Measurements from ENCODE around the gene C12orf75.
"Not testable (repeated sequence)": the region's sequence is repeated elsewhere in the genome, so short reads cannot be mapped to it uniquely, and the experiment has no call there.

C12orf75 gene

DNA sequence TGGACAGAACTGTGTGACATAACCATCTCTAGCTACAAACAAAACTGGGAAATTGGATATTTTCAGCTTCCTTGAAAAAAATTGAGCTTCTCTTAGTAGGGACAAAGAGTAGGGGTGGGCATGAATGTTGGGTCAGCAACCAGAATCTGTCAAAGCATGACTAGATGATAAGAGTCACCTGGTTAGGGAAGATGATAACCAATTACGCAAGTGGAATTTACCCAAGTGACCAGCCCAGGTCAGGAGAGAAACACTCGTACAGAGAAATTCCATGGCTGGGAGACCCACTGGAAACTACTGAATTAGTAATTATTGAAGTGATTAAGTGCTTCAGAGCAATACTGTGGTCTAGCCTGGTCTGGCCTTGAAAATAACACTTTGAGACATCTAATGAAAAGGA lies 36.3 kb upstream of the C12orf75 start:
- H3K36me3 ChIP-seq: no peaks in the 10 kb centered on the region
- no peak overlapping the region for H3K4me3 ChIP-seq
- H3K9me3 ChIP-seq: no peaks in the 10 kb centered on the region
- DNase-seq: no peak
- peaks cover 0 to 5% (median 2%) of the 10 kb centered on the region in 4 donors for H3K4me1 ChIP-seq
- TF ChIP-seq, protein P1, sequence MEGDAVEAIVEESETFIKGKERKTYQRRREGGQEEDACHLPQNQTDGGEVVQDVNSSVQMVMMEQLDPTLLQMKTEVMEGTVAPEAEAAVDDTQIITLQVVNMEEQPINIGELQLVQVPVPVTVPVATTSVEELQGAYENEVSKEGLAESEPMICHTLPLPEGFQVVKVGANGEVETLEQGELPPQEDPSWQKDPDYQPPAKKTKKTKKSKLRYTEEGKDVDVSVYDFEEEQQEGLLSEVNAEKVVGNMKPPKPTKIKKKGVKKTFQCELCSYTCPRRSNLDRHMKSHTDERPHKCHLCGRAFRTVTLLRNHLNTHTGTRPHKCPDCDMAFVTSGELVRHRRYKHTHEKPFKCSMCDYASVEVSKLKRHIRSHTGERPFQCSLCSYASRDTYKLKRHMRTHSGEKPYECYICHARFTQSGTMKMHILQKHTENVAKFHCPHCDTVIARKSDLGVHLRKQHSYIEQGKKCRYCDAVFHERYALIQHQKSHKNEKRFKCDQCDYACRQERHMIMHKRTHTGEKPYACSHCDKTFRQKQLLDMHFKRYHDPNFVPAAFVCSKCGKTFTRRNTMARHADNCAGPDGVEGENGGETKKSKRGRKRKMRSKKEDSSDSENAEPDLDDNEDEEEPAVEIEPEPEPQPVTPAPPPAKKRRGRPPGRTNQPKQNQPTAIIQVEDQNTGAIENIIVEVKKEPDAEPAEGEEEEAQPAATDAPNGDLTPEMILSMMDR (IDR thresholded peaks at IDR 0.05): no peak
- H3K27me3 ChIP-seq: no peaks in the 10 kb centered on the region
- intact Hi-C loops (cut with DNase I; ENCODE audit: low total_unique reads): no loop called here
- H3K27ac ChIP-seq: no peak overlapping the region

DNA sequence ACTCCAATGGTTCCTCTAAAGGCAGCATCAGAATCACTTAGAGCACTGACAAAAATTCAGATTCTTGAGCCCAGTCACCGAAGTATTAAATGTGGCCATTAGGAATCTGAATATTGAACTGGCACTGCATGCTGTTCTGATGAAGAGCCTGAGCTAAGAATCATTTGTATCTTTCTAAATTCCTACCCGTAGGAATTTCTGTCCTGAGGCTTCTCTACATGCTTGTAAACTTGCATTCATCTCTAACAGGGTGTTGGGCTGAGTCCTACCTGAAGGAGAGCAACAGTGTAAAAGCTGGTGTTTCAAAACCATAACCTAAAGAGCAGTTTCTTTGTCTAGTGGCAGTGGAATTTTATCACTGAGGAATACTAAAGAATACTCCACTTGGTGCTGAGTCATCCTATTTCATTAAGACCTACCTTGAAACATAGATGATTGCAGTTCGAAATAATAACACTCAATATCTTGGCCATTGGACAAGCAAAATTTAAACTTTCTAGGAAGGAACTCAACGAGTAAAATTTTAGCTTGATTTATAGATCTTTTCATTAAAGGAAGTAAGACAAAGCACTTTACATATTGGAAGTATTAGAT lies 35.5 kb upstream of the C12orf75 start:
- H3K4me1 ChIP-seq: peaks cover 0 to 5% (median 2%) of the 10 kb centered on the region in 4 donors
- DNase-seq: no peak
- no peak overlapping the region for H3K27ac ChIP-seq
- H3K9me3 ChIP-seq: no peaks in the 10 kb centered on the region
- no peak overlapping the region for H3K4me3 ChIP-seq
- TF ChIP-seq, protein P1 (IDR thresholded peaks at IDR 0.05): no peak
- intact Hi-C loops (cut with DNase I; ENCODE audit: low total_unique reads): no loop called here
- no peaks in the 10 kb centered on the region for H3K36me3 ChIP-seq
- H3K27me3 ChIP-seq: no peaks in the 10 kb centered on the region

- Histone ChIP-seq H3K4me3 (no peak overlapping the region), H3K27me3 (no peaks in the 10 kb centered on the region), H3K36me3 (no peaks in the 10 kb centered on the region), H3K9me3 (no peaks in the 10 kb centered on the region), H3K27ac (no peak overlapping the region), H3K4me1 (peaks cover 0 to 5% (median 2%) of the 10 kb centered on the region in 4 donors)
- intact Hi-C loops (cut with DNase I; ENCODE audit: low total_unique reads): no loop called here
- DNase-seq: no peak
- TF ChIP-seq, protein P1 (IDR thresholded peaks at IDR 0.05): no peak
These were observed 34.1 kb upstream of the C12orf75 start for GRCh38 chr12:105296116-105297089.

DNA sequence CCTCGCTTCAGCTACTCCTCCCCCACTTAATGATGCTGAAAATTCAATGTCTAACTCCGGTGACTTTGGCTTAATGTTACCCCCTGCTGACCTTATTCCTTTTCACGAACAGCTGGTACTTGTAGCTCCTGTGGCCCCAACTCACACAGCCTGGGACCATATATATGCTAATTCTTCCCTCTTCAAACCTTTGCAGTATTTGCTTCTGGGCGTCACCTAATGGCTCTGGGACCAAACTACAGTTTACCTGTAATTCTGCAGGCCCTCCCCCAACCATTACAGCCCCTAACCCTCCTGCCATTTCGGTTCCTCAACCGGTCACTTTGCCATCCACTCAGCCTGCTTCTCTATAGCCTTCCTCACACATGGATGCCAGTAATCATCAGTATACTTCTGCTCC lies 29.6 kb upstream of the C12orf75 start:
- peaks cover 0 to 5% (median 0%) of the 10 kb centered on the region in 4 donors for H3K4me1 ChIP-seq
- intact Hi-C loops (cut with DNase I; ENCODE audit: low total_unique reads): no loop called here
- DNase-seq: no peak
- no peak overlapping the region for H3K27ac ChIP-seq
- TF ChIP-seq, protein P1 (IDR thresholded peaks at IDR 0.05): no peak
- no peaks in the 10 kb centered on the region for H3K9me3 ChIP-seq
- no peaks in the 10 kb centered on the region for H3K36me3 ChIP-seq
- no peak overlapping the region for H3K4me3 ChIP-seq
- H3K27me3 ChIP-seq: no peaks in the 10 kb centered on the region

DNA sequence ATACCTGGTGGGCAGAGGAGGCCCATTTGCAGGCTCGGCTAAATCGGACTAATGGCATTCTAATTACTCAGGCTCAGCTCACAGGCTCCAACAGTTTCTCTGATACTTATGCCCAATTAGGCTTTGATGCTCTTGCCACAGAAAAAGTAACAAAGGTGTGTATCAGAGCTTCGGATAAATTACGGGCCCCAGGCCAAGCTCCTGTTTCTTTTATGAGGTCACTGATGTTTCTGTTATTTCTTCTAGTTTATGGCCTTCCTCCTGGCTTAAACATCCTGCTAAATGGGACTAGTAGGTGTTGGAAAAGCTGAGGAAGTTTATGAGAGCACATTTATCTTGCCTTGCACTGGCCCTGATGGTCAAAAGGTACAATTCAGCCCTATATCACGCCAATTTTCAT lies 28.8 kb upstream of the C12orf75 start:
- no peak for DNase-seq
- TF ChIP-seq, protein P1 (IDR thresholded peaks at IDR 0.05): no peak
- Histone ChIP-seq H3K9me3 (no peaks in the 10 kb centered on the region), H3K27me3 (no peaks in the 10 kb centered on the region), H3K4me1 (peaks cover 0 to 3% (median 0%) of the 10 kb centered on the region in 4 donors), H3K36me3 (no peaks in the 10 kb centered on the region), H3K4me3 (no peak overlapping the region), H3K27ac (no peak overlapping the region)
- intact Hi-C loops (cut with DNase I; ENCODE audit: low total_unique reads): no loop called here

DNA sequence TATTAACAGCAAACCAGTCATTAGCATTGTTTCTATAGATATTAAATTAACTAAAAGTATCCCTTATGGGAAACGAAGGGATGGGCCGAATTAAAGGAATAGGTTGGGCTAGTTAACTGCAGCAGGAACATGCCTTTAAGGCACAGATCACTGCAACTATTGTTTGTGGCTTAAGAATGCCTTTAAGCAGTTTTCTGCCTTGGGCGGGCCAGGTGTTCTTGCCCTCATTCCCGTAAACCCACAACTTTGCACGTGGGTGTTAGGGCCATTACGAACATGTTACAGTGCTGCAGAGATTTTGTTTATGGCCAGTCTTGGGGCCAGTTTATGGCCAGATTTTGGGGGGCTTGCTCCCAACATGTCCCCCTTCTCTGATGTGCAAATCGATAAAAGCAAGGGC lies 27.5 kb upstream of the C12orf75 start:
- intact Hi-C loops (cut with DNase I; ENCODE audit: low total_unique reads); H3K9me3 ChIP-seq; H3K4me3 ChIP-seq; H3K36me3 ChIP-seq; H3K27ac ChIP-seq; H3K27me3 ChIP-seq; DNase-seq: not testable (repeated sequence)
- H3K4me1 ChIP-seq: peaks cover 0 to 11% (median 4%) of the 10 kb centered on the region in 4 donors

GRCh38 chr12:105304626-105305025 lies 25.9 kb upstream of the C12orf75 start:
- H3K9me3 ChIP-seq; H3K27me3 ChIP-seq; H3K36me3 ChIP-seq; DNase-seq; intact Hi-C loops (cut with DNase I; ENCODE audit: low total_unique reads); H3K4me3 ChIP-seq; H3K27ac ChIP-seq: not testable (repeated sequence)
- H3K4me1 ChIP-seq: peaks cover 0 to 17% (median 6%) of the 10 kb centered on the region in 4 donors

GRCh38 chr12:105307601-105308314 lies 22.7 kb upstream of the C12orf75 start:
- H3K4me3 ChIP-seq; H3K27me3 ChIP-seq; DNase-seq; H3K9me3 ChIP-seq; intact Hi-C loops (cut with DNase I; ENCODE audit: low total_unique reads); H3K36me3 ChIP-seq: not testable (repeated sequence)
- peak overlapping the region; percentile 57 to 58 for H3K27ac ChIP-seq
- peaks cover 0 to 40% (median 21%) of the 10 kb centered on the region in 4 donors for H3K4me1 ChIP-seq

Measured in tibial artery (tissue), 4 donors.